KMS-11 (cell line): ENCODE data around the gene LRRC14B.

Experiments
- H2AFZ ChIP-seq: fragments of 200-600 bp; sonication (generic); 2 replicates; pipeline ENCODE4 v1.6.1; 2016; ENCODE audit warnings: antibody characterized with exemption, mixed run types, low read depth
- H3K27ac ChIP-seq: fragments of 200-600 bp; sonication (generic); 2 replicates; pipeline ENCODE4 v1.6.1; 2016; ENCODE audit warnings: mild to moderate bottlenecking, mixed run types
- H3K27me3 ChIP-seq: fragments of 200-600 bp; sonication (generic); 2 replicates; pipeline ENCODE4 v1.6.1; 2017; ENCODE audit warnings: mild to moderate bottlenecking, low read depth, mixed run types, moderate library complexity; ENCODE audit not compliant: insufficient read depth
- H3K36me3 ChIP-seq: fragments of 200-600 bp; sonication (generic); 2 replicates; pipeline ENCODE4 v1.6.1; 2017; ENCODE audit warnings: mild to moderate bottlenecking, mixed run types; ENCODE audit not compliant: insufficient read depth
- H3K4me1 ChIP-seq: fragments of 200-600 bp; sonication (generic); 2 replicates; pipeline ENCODE4 v1.6.1; 2016; ENCODE audit warnings: mild to moderate bottlenecking, low read depth, mixed run types; ENCODE audit not compliant: poor library complexity, severe bottlenecking
- H3K4me2 ChIP-seq: fragments of 200-600 bp; sonication (generic); 2 replicates; pipeline ENCODE4 v1.7.0; 2016; ENCODE audit warnings: mild to moderate bottlenecking, mixed run types
- H3K4me3 ChIP-seq: fragments of 200-600 bp; sonication (generic); IDR thresholded peaks from 2 replicates; pipeline ENCODE4 v1.6.1; 2017; ENCODE audit warnings: low read depth, low read length, mixed read lengths; ENCODE audit not compliant: insufficient read depth
- H3K79me2 ChIP-seq: fragments of 200-600 bp; sonication (generic); 2 replicates; pipeline ENCODE4 v1.6.1; 2016; ENCODE audit warnings: low read depth, mixed run types; ENCODE audit not compliant: insufficient read depth
- H3K9ac ChIP-seq: fragments of 200-600 bp; sonication (generic); 2 replicates; pipeline ENCODE4 v1.6.1; 2016; ENCODE audit warnings: mild to moderate bottlenecking, mixed run types
- H4K20me1 ChIP-seq: fragments of 200-600 bp; sonication (generic); 2 replicates; pipeline ENCODE4 v1.6.1; 2016; ENCODE audit warnings: mild to moderate bottlenecking, mixed run types; ENCODE audit not compliant: insufficient read depth
- CTCF ChIP-seq: fragments of 200-600 bp; sonication (generic); conservative IDR thresholded peaks from 2 replicates; pipeline ENCODE4 v1.6.1; 2017; ENCODE audit warnings: low read depth, mild to moderate bottlenecking, antibody characterized with exemption, low read length, moderate library complexity, mixed read lengths

Gene LRRC14B

GRCh38 chr5:181566-181965, 9.7 kb upstream of the LRRC14B start:
- Histone ChIP-seq H4K20me1 (no peaks in the 10 kb centered on the region), H3K27me3 (no peaks in the 10 kb centered on the region), H3K4me2 (no peak overlapping the region), H2AFZ (no peak overlapping the region), H3K4me1 (no peaks in the 10 kb centered on the region), H3K79me2 (no peaks in the 10 kb centered on the region), H3K4me3 (no peak overlapping the region), H3K9ac (no peak overlapping the region), H3K27ac (no peak overlapping the region), H3K36me3 (no peaks in the 10 kb centered on the region)
- TF ChIP-seq CTCF, result no peak

- H4K20me1 ChIP-seq, result no peaks in the 10 kb centered on the region
- no peak overlapping the region for H3K4me2 ChIP-seq
- H3K27me3 ChIP-seq, result no peaks in the 10 kb centered on the region
- H3K36me3 ChIP-seq, result no peaks in the 10 kb centered on the region
- no peak overlapping the region for H3K27ac ChIP-seq
- no peak overlapping the region for H3K4me3 ChIP-seq
- H2AFZ ChIP-seq, result no peak overlapping the region
- TF ChIP-seq CTCF, result no peak
- H3K9ac ChIP-seq, result no peak overlapping the region
- H3K4me1 ChIP-seq, result no peaks in the 10 kb centered on the region
- H3K79me2 ChIP-seq, result no peaks in the 10 kb centered on the region
Measured at GRCh38 chr5:182126-182525, 9.2 kb upstream of the LRRC14B start.

- no peak overlapping the region for H3K4me3 ChIP-seq
- H4K20me1 ChIP-seq, result no peaks in the 10 kb centered on the region
- H3K4me2 ChIP-seq, result no peak overlapping the region
- H3K79me2 ChIP-seq, result peaks cover 8% of the 10 kb centered on the region; the same call in 1 of the 2 replicates
- H3K36me3 ChIP-seq, result no peaks in the 10 kb centered on the region
- TF ChIP-seq CTCF, result no peak
- no peak overlapping the region for H3K9ac ChIP-seq
- H3K4me1 ChIP-seq, result peaks cover 20% of the 10 kb centered on the region
- no peaks in the 10 kb centered on the region for H3K27me3 ChIP-seq
- no peak overlapping the region for H2AFZ ChIP-seq
- H3K27ac ChIP-seq, result no peak overlapping the region
Measured at GRCh38 chr5:184471-184870, 6.8 kb upstream of the LRRC14B start.

- H2AFZ ChIP-seq, result no peak overlapping the region
- no peak overlapping the region for H3K27ac ChIP-seq
- H3K27me3 ChIP-seq, result no peaks in the 10 kb centered on the region
- H3K9ac ChIP-seq, result no peak overlapping the region
- no peak overlapping the region for H3K4me2 ChIP-seq
- H3K79me2 ChIP-seq, result peaks cover 9% of the 10 kb centered on the region; the same call in 1 of the 2 replicates
- no peak for TF ChIP-seq CTCF
- H3K36me3 ChIP-seq, result no peaks in the 10 kb centered on the region
- no peaks in the 10 kb centered on the region for H4K20me1 ChIP-seq
- H3K4me3 ChIP-seq, result no peak overlapping the region
- peaks cover 29% of the 10 kb centered on the region for H3K4me1 ChIP-seq
Measured at GRCh38 chr5:185095-186070, 5.9 kb upstream of the LRRC14B start.
